H9 (cell line): Measurements from ENCODE around the gene NEMP2. TPM values are rescaled to one million over a fixed set of nuclear protein-coding genes. Genes with fewer than 3 reads are reported as not detected.

Experiments used
- DNase-seq: peaks from one replicate; pipeline ENCODE4 v3.0.0-alpha.2; 2017
- H2AFZ ChIP-seq: one replicate; pipeline ENCODE4 v1.6.1; 2013; ENCODE audit warnings: mild to moderate bottlenecking, low read length, control low read depth, moderate library complexity
- H2AK5ac ChIP-seq: 2 replicates; pipeline ENCODE4 v1.6.1; 2013; ENCODE audit warnings: low read length, control low read depth, mixed read lengths; ENCODE audit not compliant: insufficient read length
- H2BK120ac ChIP-seq: one replicate; pipeline ENCODE4 v1.6.1; 2013; ENCODE audit warnings: low read depth, mild to moderate bottlenecking, low read length, control low read depth, inconsistent platforms; ENCODE audit not compliant: poor library complexity, severe bottlenecking
- H2BK12ac ChIP-seq: 2 replicates; pipeline ENCODE4 v1.6.1; 2013; ENCODE audit warnings: low read length, control low read depth, mixed read lengths, low read depth; ENCODE audit not compliant: insufficient read length
- H2BK15ac ChIP-seq: 2 replicates; pipeline ENCODE4 v1.6.1; 2013; ENCODE audit warnings: low read depth, low read length, control low read depth
- H2BK20ac ChIP-seq: one replicate; pipeline ENCODE4 v1.6.1; 2013; ENCODE audit warnings: low read depth, mild to moderate bottlenecking, low read length, control low read depth, inconsistent platforms; ENCODE audit not compliant: poor library complexity, severe bottlenecking
- H2BK5ac ChIP-seq: 2 replicates; pipeline ENCODE4 v1.6.1; 2013; ENCODE audit warnings: low read length, control low read depth, mixed read lengths; ENCODE audit not compliant: insufficient read length
- H3K14ac ChIP-seq: 2 replicates; pipeline ENCODE4 v1.6.1; 2013; ENCODE audit warnings: low read length, control low read depth; ENCODE audit not compliant: insufficient read depth
- H3K18ac ChIP-seq: 2 replicates; pipeline ENCODE4 v1.6.1; 2013; ENCODE audit warnings: low read depth, mild to moderate bottlenecking, mixed read lengths, low read length, control low read depth; ENCODE audit not compliant: insufficient read length
- H3K23ac ChIP-seq: 2 replicates; pipeline ENCODE4 v1.6.1; 2013; ENCODE audit warnings: low read length, control low read depth, mixed read lengths, low read depth; ENCODE audit not compliant: insufficient read length
- H3K23me2 ChIP-seq: 2 replicates; pipeline ENCODE4 v1.6.1; 2013; ENCODE audit warnings: low read depth, mild to moderate bottlenecking, mixed read lengths, low read length, control low read depth; ENCODE audit not compliant: insufficient read length, poor library complexity, severe bottlenecking
- H3K27ac ChIP-seq: 2 replicates; pipeline ENCODE4 v1.5.1; 2013; ENCODE audit warnings: low read length, control low read depth, mixed read lengths, low read depth; ENCODE audit not compliant: insufficient read length
- H3K27me3 ChIP-seq: 2 replicates; pipeline ENCODE4 v1.6.1; 2013; ENCODE audit warnings: low read length, control low read depth, inconsistent platforms; ENCODE audit not compliant: insufficient read depth
- H3K4ac ChIP-seq: 2 replicates; pipeline ENCODE4 v1.6.1; 2013; ENCODE audit warnings: low read depth, mild to moderate bottlenecking, control low read depth, inconsistent platforms, low read length, moderate library complexity
- H3K4me1 ChIP-seq: 2 replicates; pipeline ENCODE4 v1.6.1; 2013; ENCODE audit warnings: low read length, control low read depth, inconsistent platforms; ENCODE audit not compliant: insufficient read depth
- H3K4me2 ChIP-seq: 2 replicates; pipeline ENCODE4 v1.6.1; 2013; ENCODE audit warnings: low read length, control low read depth, mixed read lengths; ENCODE audit not compliant: insufficient read length, insufficient read depth
- H3K56ac ChIP-seq: 2 replicates; pipeline ENCODE4 v1.6.1; 2013; ENCODE audit warnings: low read depth, mild to moderate bottlenecking, mixed read lengths, low read length, control low read depth; ENCODE audit not compliant: insufficient read length
- H3K79me1 ChIP-seq: 2 replicates; pipeline ENCODE4 v1.6.1; 2013; ENCODE audit warnings: low read depth, mild to moderate bottlenecking, moderate library complexity, low read length, control low read depth, inconsistent platforms; ENCODE audit not compliant: insufficient read depth, poor library complexity, severe bottlenecking
- H3K79me2 ChIP-seq: 2 replicates; pipeline ENCODE4 v1.6.1; 2013; ENCODE audit warnings: low read length, control low read depth, inconsistent platforms; ENCODE audit not compliant: insufficient read depth
- H3K9ac ChIP-seq: 2 replicates; pipeline ENCODE4 v1.6.1; 2013; ENCODE audit warnings: low read length, control low read depth, mixed read lengths; ENCODE audit not compliant: insufficient read length; ENCODE audit errors: extremely low read depth
- H3K9me3 ChIP-seq: one replicate; pipeline ENCODE4 v1.6.1; 2013; ENCODE audit warnings: low read depth, low read length, inconsistent platforms; ENCODE audit not compliant: control insufficient read depth
- H3T11ph ChIP-seq: one replicate; pipeline ENCODE4 v1.6.1; 2013; ENCODE audit warnings: mild to moderate bottlenecking, low read length, control low read depth, inconsistent platforms
- H4K20me1 ChIP-seq: one replicate; pipeline ENCODE4 v1.6.1; 2013; ENCODE audit not compliant: control insufficient read depth, insufficient read length, insufficient read depth
- H4K5ac ChIP-seq: 2 replicates; pipeline ENCODE4 v1.6.1; 2013; ENCODE audit warnings: low read depth, mild to moderate bottlenecking, mixed read lengths, low read length, control low read depth; ENCODE audit not compliant: insufficient read length
- H4K8ac ChIP-seq: replicated peaks from 2 replicates; pipeline ENCODE4 v1.6.1; 2013; ENCODE audit warnings: low read length, control low read depth, mixed read lengths, low read depth; ENCODE audit not compliant: insufficient read length
- H4K91ac ChIP-seq: 2 replicates; pipeline ENCODE4 v1.6.1; 2013; ENCODE audit warnings: low read depth, mild to moderate bottlenecking, moderate library complexity, mixed read lengths, low read length, control low read depth; ENCODE audit not compliant: insufficient read length
- H3K27ac Mint-ChIP-seq, 3 experiments: 2 replicates in 2 of 3; 3 replicates in 1 of 3; pipeline ENCODE4 v1.8.0; 2020 to 2021; ENCODE audit warnings: mixed read lengths in 3 of 3, mild to moderate bottlenecking in 1 of 3, moderate library complexity in 1 of 3
- H3K27me3 Mint-ChIP-seq: 2 replicates; pipeline ENCODE4 v1.8.0; 2021; ENCODE audit warnings: low read depth, mild to moderate bottlenecking, moderate library complexity, mixed read lengths
- H3K36me3 Mint-ChIP-seq, 3 experiments: 2 replicates in 2 of 3; 3 replicates in 1 of 3; pipeline ENCODE4 v1.8.0; 2020 to 2021; ENCODE audit warnings: low read depth in 3 of 3, mixed read lengths in 3 of 3; ENCODE audit not compliant: insufficient read depth in 1 of 3
- H3K4me1 Mint-ChIP-seq, 2 experiments: 2 replicates each; pipeline ENCODE4 v1.8.0; 2020; ENCODE audit warnings: mixed read lengths in 2 of 2
- H3K4me3 Mint-ChIP-seq, 2 experiments: 2 replicates in 1 of 2; 3 replicates in 1 of 2; pipeline ENCODE4 v1.8.0; 2020 to 2021; ENCODE audit warnings: mild to moderate bottlenecking in 2 of 2, mixed read lengths in 2 of 2, moderate library complexity in 1 of 2
- H3K9me3 Mint-ChIP-seq, 2 experiments: 2 replicates in 1 of 2; 3 replicates in 1 of 2; pipeline ENCODE4 v1.8.0; 2020; ENCODE audit warnings: mild to moderate bottlenecking in 2 of 2, mixed read lengths in 2 of 2, moderate library complexity in 1 of 2
- WGBS: extraction: QIAGEN DNeasy Blood & Tissue Kit; methylation state at CpG from one replicate; pipeline ENCODE4 v1.1.7; 2013; ENCODE audit warnings: missing lambda C conversion rate, low lambda C conversion rate, mixed read lengths; ENCODE audit not compliant: insufficient read length; ENCODE audit errors: extremely low coverage; 5-methylcytosine and 5-hydroxymethylcytosine counted together
- total RNA-seq: library from RNA; stranded (reverse); gene quantifications from 2 replicates; pipeline ENCODE4 v1.2.1, GENCODE V29; 2021
- TF ChIP-seq, protein P1 (sequence below): fragments of 200-600 bp; sonication (generic); conservative IDR thresholded peaks from 3 replicates; pipeline ENCODE4 v1.8.0; 2021; ENCODE audit warnings: antibody characterized with exemption, mild to moderate bottlenecking

The NEMP2 gene
- total RNA-seq, 1 experiment from 2014 or later = 5.3 TPM

DNA sequence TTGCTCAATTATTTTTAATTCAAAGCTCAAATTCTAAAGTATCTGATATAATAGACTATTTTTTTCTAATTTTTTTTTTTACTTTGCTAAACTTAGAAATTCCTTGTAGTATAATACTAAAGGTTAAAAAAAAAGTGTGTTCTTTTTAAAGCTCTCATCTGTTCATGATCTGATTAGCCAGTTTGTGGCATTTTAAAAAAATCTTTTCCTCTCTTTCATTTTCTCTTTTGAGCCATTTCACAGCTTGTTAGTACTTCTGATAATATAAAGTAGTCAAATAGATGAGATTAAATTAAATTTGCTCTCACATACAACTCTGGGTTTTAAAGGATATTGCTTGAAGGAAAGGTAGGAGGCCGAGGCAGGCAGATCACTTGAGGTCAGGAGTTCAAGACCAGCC is 40.7 kb upstream of the NEMP2 start:
- Histone ChIP-seq H2BK12ac (no peak overlapping the region), H3K14ac (no peak overlapping the region), H4K91ac (no peak overlapping the region), H4K5ac (no peak overlapping the region), H3K56ac (no peak overlapping the region), H3K23ac (no peak overlapping the region), H3K4ac (no peak overlapping the region), H3K9me3 (no peaks in the 10 kb centered on the region), H3K4me2 (no peak overlapping the region), H2AK5ac (no peak overlapping the region), H3K23me2 (no peaks in the 10 kb centered on the region), H2AFZ (no peak overlapping the region), H2BK120ac (no peak overlapping the region), H3K9ac (no peak overlapping the region), H3K79me2 (no peaks in the 10 kb centered on the region), H2BK5ac (no peak overlapping the region), H3K27ac (no peak overlapping the region), H3K79me1 (no peaks in the 10 kb centered on the region), H2BK20ac (no peak overlapping the region), H4K8ac (no peak overlapping the region), H3K27me3 (no peaks in the 10 kb centered on the region), H3T11ph (no peak overlapping the region), H4K20me1 (no peaks in the 10 kb centered on the region), H3K18ac (no peak overlapping the region), H2BK15ac (no peak overlapping the region), H3K4me1 (no peaks in the 10 kb centered on the region; the same call in 1 of the 2 replicates)
- no peaks in the 10 kb centered on the region for H3K27me3 Mint-ChIP-seq
- H3K27ac Mint-ChIP-seq = 0 out of 7 replicates have a peak overlapping the region, but pooled peaks of 1 of the 3 experiments have one; percentile 52
- no peak overlapping the region for H3K4me3 Mint-ChIP-seq
- no CpG with 5 or more reads among the region's 1 CpG for WGBS
- no peak for DNase-seq
- peaks cover 0 to 2% of the 10 kb centered on the region in 2 experiments; a peak in 1 of 4 replicates for H3K4me1 Mint-ChIP-seq
- H3K9me3 Mint-ChIP-seq = no peaks in the 10 kb centered on the region; a peak in 1 of 5 replicates
- no peaks in the 10 kb centered on the region for H3K36me3 Mint-ChIP-seq
- TF ChIP-seq, protein P1, sequence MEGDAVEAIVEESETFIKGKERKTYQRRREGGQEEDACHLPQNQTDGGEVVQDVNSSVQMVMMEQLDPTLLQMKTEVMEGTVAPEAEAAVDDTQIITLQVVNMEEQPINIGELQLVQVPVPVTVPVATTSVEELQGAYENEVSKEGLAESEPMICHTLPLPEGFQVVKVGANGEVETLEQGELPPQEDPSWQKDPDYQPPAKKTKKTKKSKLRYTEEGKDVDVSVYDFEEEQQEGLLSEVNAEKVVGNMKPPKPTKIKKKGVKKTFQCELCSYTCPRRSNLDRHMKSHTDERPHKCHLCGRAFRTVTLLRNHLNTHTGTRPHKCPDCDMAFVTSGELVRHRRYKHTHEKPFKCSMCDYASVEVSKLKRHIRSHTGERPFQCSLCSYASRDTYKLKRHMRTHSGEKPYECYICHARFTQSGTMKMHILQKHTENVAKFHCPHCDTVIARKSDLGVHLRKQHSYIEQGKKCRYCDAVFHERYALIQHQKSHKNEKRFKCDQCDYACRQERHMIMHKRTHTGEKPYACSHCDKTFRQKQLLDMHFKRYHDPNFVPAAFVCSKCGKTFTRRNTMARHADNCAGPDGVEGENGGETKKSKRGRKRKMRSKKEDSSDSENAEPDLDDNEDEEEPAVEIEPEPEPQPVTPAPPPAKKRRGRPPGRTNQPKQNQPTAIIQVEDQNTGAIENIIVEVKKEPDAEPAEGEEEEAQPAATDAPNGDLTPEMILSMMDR = no peak
